ENCODE results near the gene WWOX. TPM values are rescaled to one million over a fixed set of nuclear protein-coding genes. Genes with fewer than 3 reads are reported as not detected.

The WWOX gene
- total and polyA plus RNA-seq, 2 of the 4 experiments (the other 2 are of a cell fraction), result 2.7 to 5.4 TPM

- Histone ChIP-seq H3K18ac (ENCODE audit: low read depth, low read length) (no peak overlapping the region), H3K4me2 (ENCODE audit: low read depth, low read length) (no peak overlapping the region), H3K9me1 (ENCODE audit: insufficient read depth, low read length) (no peaks in the 10 kb centered on the region), H4K91ac (ENCODE audit: insufficient read depth, low read depth, low read length) (no peak overlapping the region), H2BK120ac (ENCODE audit: low read depth, low read length) (no peak overlapping the region), H2BK5ac (ENCODE audit: low read depth, low read length, poor library complexity, severe bottlenecking) (no peak overlapping the region), H4K20me1 (ENCODE audit: insufficient read depth, low read length) (no peaks in the 10 kb centered on the region), H3K27ac (ENCODE audit: insufficient read depth, low read length) (no peak overlapping the region), H3K27me3 (ENCODE audit: control insufficient read depth, insufficient read depth, low read length) (no peaks in the 10 kb centered on the region), H3K23ac (ENCODE audit: low read depth, low read length) (no peak overlapping the region), H2AFZ (replicated peaks; ENCODE audit: low read length, poor library complexity) (no peak overlapping the region), H2BK15ac (ENCODE audit: low read depth, low read length) (no peak overlapping the region), H3K9ac (ENCODE audit: low read depth, low read length) (no peak overlapping the region), H3K4ac (ENCODE audit: low read depth, low read length) (no peak overlapping the region), H3K4me1 (ENCODE audit: control insufficient read depth, insufficient read depth, low read length) (no peaks in the 10 kb centered on the region), H2AK5ac (ENCODE audit: low read depth, low read length) (no peak overlapping the region), H3K14ac (replicated peaks; ENCODE audit: low read depth, low read length) (no peak overlapping the region), H4K5ac (ENCODE audit: low read depth, low read length) (no peak overlapping the region), H2AK9ac (replicated peaks; ENCODE audit: low read depth, low read length, poor library complexity) (no peak overlapping the region), H3K4me3 (ENCODE audit: insufficient read depth, low read depth, low read length) (no peak overlapping the region), H3K36me3 (ENCODE audit: control insufficient read depth, insufficient read depth, low read length) (no peaks in the 10 kb centered on the region), H3K79me1 (ENCODE audit: low read depth in 1 of 2, low read length in 2 of 2) (no peaks in the 10 kb centered on the region), H3K56ac (ENCODE audit: extremely low read depth, insufficient read depth, low read length) (no peak overlapping the region), H3K9me3 (ENCODE audit: control insufficient read depth, insufficient read depth, low read length) (peaks cover 19% of the 10 kb centered on the region), H4K8ac (ENCODE audit: low read depth in 2 of 2, low read length in 2 of 2) (no peak overlapping the region), H2BK20ac (ENCODE audit: low read depth, low read length) (no peak overlapping the region)
- TF ChIP-seq RCOR1 (IDR thresholded peaks at IDR 0.05; ENCODE audit: insufficient replicate concordance, low read length), result no peak
- TF ChIP-seq POLR2A (IDR thresholded peaks at IDR 0.05; ENCODE audit: low read depth, low read length), result no peak
- TF ChIP-seq NFE2L2 (IDR thresholded peaks at IDR 0.05; ENCODE audit: low read depth, low read length), result no peak
- no peak for TF ChIP-seq CTCF (conservative IDR thresholded peaks at IDR 0.05; ENCODE audit: low read depth, low read length)
- no peak for TF ChIP-seq BHLHE40 (IDR thresholded peaks at IDR 0.05; ENCODE audit: low read depth, low read length)
- no peak for TF ChIP-seq CHD1 (IDR thresholded peaks at IDR 0.05; ENCODE audit: low read depth, low read length)
- no peak for TF ChIP-seq CEBPB (IDR thresholded peaks at IDR 0.05; ENCODE audit: low read depth, low read length)
- no peak for TF ChIP-seq RFX5 (IDR thresholded peaks at IDR 0.05; ENCODE audit: low read depth, low read length)
- TF ChIP-seq MXI1 (IDR thresholded peaks at IDR 0.05; ENCODE audit: borderline replicate concordance, low read depth, low read length), result no peak
- TF ChIP-seq SMC3 (IDR thresholded peaks at IDR 0.05; ENCODE audit: low read depth, low read length), result no peak
- no peak for TF ChIP-seq ELK1 (IDR thresholded peaks at IDR 0.05; ENCODE audit: borderline replicate concordance, low read depth, low read length)
- TF ChIP-seq FOS (IDR thresholded peaks at IDR 0.05; ENCODE audit: low read depth, low read length), result no peak
- no peak for TF ChIP-seq RAD21 (IDR thresholded peaks at IDR 0.05; ENCODE audit: low read length)
- TF ChIP-seq USF2 (IDR thresholded peaks at IDR 0.05; ENCODE audit: low read depth, low read length), result no peak
- TF ChIP-seq MAZ (IDR thresholded peaks at IDR 0.05; ENCODE audit: borderline replicate concordance, low read depth, low read length), result no peak
- TF ChIP-seq MAFK (IDR thresholded peaks at IDR 0.05; ENCODE audit: low read depth, low read length), result no peak
- no peak for DNase-seq
- POLR2A ChIA-PET (ENCODE audit: unreplicated experiment), result no interaction called here
- in situ Hi-C loops (cut with MboI; ENCODE audit: low sequenced_read_pairs) (no loop called here), intact Hi-C loops (cut with micrococcal nuclease) (no loop called here), dilution Hi-C loops (cut with HindIII; ENCODE audit: low sequenced_read_pairs, unreplicated experiment) (no loop called here)
- no TSS peak for BruUV-seq (replicated peaks)
- CTCF ChIA-PET, result no interaction called here
- ATAC-seq (ENCODE audit: low read depth), result no peak
- WGBS, 2 experiments (ENCODE audit: extremely low coverage in 2 of 2, insufficient read length in 1 of 2), result 20% methylated on average over 1 of the region's 7 CpGs; no CpG with 5 or more reads in 1 of the 2 experiments
Observed at GRCh38 chr16:79097166-79097565, 997.7 kb downstream of the WWOX start.
